ENCODE results near the gene OLFM2. TPM values are rescaled to one million over a fixed set of nuclear protein-coding genes. Genes with fewer than 3 reads are reported as not detected.

Gene OLFM2
- total and polyA plus RNA-seq, 2 of the 4 experiments (the other 2 are of a cell fraction): 2.7 to 5.1 TPM

- Histone ChIP-seq H3K14ac (replicated peaks; ENCODE audit: low read depth, low read length) (no peak overlapping the region), H2BK5ac (ENCODE audit: low read depth, low read length, poor library complexity, severe bottlenecking) (no peak overlapping the region), H4K91ac (ENCODE audit: insufficient read depth, low read depth, low read length) (no peak overlapping the region), H3K4ac (ENCODE audit: low read depth, low read length) (no peak overlapping the region), H2BK120ac (ENCODE audit: low read depth, low read length) (no peak overlapping the region), H3K23ac (ENCODE audit: low read depth, low read length) (no peak overlapping the region), H4K8ac (ENCODE audit: low read depth in 2 of 2, low read length in 2 of 2) (no peak overlapping the region), H4K20me1 (ENCODE audit: insufficient read depth, low read length) (no peaks in the 10 kb centered on the region), H3K4me1 (ENCODE audit: control insufficient read depth, insufficient read depth, low read length) (peaks cover 2% of the 10 kb centered on the region; the same call in 1 of the 2 replicates), H2AK9ac (replicated peaks; ENCODE audit: low read depth, low read length, poor library complexity) (no peak overlapping the region), H3K56ac (ENCODE audit: extremely low read depth, insufficient read depth, low read length) (no peak overlapping the region), H3K9me1 (ENCODE audit: insufficient read depth, low read length) (peaks cover 9% of the 10 kb centered on the region; the same call in 1 of the 2 replicates), H3K9ac (ENCODE audit: low read depth, low read length) (no peak overlapping the region), H4K5ac (ENCODE audit: low read depth, low read length) (no peak overlapping the region), H3K18ac (ENCODE audit: low read depth, low read length) (no peak overlapping the region), H3K27ac (ENCODE audit: insufficient read depth, low read length) (no peak overlapping the region), H3K4me3 (ENCODE audit: insufficient read depth, low read depth, low read length) (no peak overlapping the region), H3K27me3 (ENCODE audit: control insufficient read depth, insufficient read depth, low read length) (peaks cover 15% of the 10 kb centered on the region), H2AK5ac (ENCODE audit: low read depth, low read length) (peak overlapping the region; percentile 39; the same call in 1 of the 2 replicates), H3K9me3 (ENCODE audit: control insufficient read depth, insufficient read depth, low read length) (no peaks in the 10 kb centered on the region), H2BK15ac (ENCODE audit: low read depth, low read length) (no peak overlapping the region), H3K4me2 (ENCODE audit: low read depth, low read length) (no peak overlapping the region), H3K79me1 (ENCODE audit: low read depth in 1 of 2, low read length in 2 of 2) (no peaks in the 10 kb centered on the region; a peak in 1 of 4 replicates), H2BK20ac (ENCODE audit: low read depth, low read length) (peak overlapping the region; percentile 22; the same call in 1 of the 2 replicates), H2AFZ (replicated peaks; ENCODE audit: low read length, poor library complexity) (no peak overlapping the region), H3K36me3 (ENCODE audit: control insufficient read depth, insufficient read depth, low read length) (no peaks in the 10 kb centered on the region)
- in situ Hi-C loops (cut with MboI; ENCODE audit: low sequenced_read_pairs): no loop called here
- POLR2A ChIA-PET (ENCODE audit: unreplicated experiment): no interaction called here
- WGBS, 2 experiments (ENCODE audit: extremely low coverage in 2 of 2, insufficient read length in 1 of 2): 41% methylated on average over 4 of the region's 6 CpGs; no CpG with 5 or more reads in 1 of the 2 experiments
- TF ChIP-seq, protein P1, sequence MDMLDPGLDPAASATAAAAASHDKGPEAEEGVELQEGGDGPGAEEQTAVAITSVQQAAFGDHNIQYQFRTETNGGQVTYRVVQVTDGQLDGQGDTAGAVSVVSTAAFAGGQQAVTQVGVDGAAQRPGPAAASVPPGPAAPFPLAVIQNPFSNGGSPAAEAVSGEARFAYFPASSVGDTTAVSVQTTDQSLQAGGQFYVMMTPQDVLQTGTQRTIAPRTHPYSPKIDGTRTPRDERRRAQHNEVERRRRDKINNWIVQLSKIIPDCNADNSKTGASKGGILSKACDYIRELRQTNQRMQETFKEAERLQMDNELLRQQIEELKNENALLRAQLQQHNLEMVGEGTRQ (IDR thresholded peaks at IDR 0.05; ENCODE audit: low read depth, low read length): no peak
- TF ChIP-seq RCOR1 (IDR thresholded peaks at IDR 0.05; ENCODE audit: insufficient replicate concordance, low read length) (no peak), CEBPB (IDR thresholded peaks at IDR 0.05; ENCODE audit: low read depth, low read length) (no peak), CHD1 (IDR thresholded peaks at IDR 0.05; ENCODE audit: low read depth, low read length) (no peak), FOS (IDR thresholded peaks at IDR 0.05; ENCODE audit: low read depth, low read length) (no peak), RFX5 (IDR thresholded peaks at IDR 0.05; ENCODE audit: low read depth, low read length) (no peak), MAZ (IDR thresholded peaks at IDR 0.05; ENCODE audit: borderline replicate concordance, low read depth, low read length) (no peak), MAFK (IDR thresholded peaks at IDR 0.05; ENCODE audit: low read depth, low read length) (no peak), SMC3 (IDR thresholded peaks at IDR 0.05; ENCODE audit: low read depth, low read length) (no peak), MXI1 (IDR thresholded peaks at IDR 0.05; ENCODE audit: borderline replicate concordance, low read depth, low read length) (no peak), BHLHE40 (IDR thresholded peaks at IDR 0.05; ENCODE audit: low read depth, low read length) (no peak), RAD21 (IDR thresholded peaks at IDR 0.05; ENCODE audit: low read length) (no peak), NFE2L2 (IDR thresholded peaks at IDR 0.05; ENCODE audit: low read depth, low read length) (no peak), POLR2A (IDR thresholded peaks at IDR 0.05; ENCODE audit: low read depth, low read length) (no peak)
- TF ChIP-seq, protein P2, sequence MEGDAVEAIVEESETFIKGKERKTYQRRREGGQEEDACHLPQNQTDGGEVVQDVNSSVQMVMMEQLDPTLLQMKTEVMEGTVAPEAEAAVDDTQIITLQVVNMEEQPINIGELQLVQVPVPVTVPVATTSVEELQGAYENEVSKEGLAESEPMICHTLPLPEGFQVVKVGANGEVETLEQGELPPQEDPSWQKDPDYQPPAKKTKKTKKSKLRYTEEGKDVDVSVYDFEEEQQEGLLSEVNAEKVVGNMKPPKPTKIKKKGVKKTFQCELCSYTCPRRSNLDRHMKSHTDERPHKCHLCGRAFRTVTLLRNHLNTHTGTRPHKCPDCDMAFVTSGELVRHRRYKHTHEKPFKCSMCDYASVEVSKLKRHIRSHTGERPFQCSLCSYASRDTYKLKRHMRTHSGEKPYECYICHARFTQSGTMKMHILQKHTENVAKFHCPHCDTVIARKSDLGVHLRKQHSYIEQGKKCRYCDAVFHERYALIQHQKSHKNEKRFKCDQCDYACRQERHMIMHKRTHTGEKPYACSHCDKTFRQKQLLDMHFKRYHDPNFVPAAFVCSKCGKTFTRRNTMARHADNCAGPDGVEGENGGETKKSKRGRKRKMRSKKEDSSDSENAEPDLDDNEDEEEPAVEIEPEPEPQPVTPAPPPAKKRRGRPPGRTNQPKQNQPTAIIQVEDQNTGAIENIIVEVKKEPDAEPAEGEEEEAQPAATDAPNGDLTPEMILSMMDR (conservative IDR thresholded peaks at IDR 0.05; ENCODE audit: low read depth, low read length): no peak
- ATAC-seq (ENCODE audit: low read depth) (no peak), DNase-seq (no peak)
- dilution Hi-C loops (cut with HindIII; ENCODE audit: low sequenced_read_pairs, unreplicated experiment): no loop called here
- CTCF ChIA-PET: no interaction called here
- intact Hi-C loops (cut with micrococcal nuclease): loop anchor here (10.0 kb wide), 1 partner anchor 292 kb away; the partner anchor contains the start of gene ZNF561
- no TSS peak for BruUV-seq (replicated peaks)
Observed at GRCh38 chr19:9916719-9917118, 19.6 kb downstream of the OLFM2 start.
